ENCODE results near the gene MYMX. TPM values are rescaled to one million over a fixed set of nuclear protein-coding genes. Genes with fewer than 3 reads are reported as not detected.

The MYMX gene
- polyA plus RNA-seq, 1 donor from 2014 or later, result not detected

DNA sequence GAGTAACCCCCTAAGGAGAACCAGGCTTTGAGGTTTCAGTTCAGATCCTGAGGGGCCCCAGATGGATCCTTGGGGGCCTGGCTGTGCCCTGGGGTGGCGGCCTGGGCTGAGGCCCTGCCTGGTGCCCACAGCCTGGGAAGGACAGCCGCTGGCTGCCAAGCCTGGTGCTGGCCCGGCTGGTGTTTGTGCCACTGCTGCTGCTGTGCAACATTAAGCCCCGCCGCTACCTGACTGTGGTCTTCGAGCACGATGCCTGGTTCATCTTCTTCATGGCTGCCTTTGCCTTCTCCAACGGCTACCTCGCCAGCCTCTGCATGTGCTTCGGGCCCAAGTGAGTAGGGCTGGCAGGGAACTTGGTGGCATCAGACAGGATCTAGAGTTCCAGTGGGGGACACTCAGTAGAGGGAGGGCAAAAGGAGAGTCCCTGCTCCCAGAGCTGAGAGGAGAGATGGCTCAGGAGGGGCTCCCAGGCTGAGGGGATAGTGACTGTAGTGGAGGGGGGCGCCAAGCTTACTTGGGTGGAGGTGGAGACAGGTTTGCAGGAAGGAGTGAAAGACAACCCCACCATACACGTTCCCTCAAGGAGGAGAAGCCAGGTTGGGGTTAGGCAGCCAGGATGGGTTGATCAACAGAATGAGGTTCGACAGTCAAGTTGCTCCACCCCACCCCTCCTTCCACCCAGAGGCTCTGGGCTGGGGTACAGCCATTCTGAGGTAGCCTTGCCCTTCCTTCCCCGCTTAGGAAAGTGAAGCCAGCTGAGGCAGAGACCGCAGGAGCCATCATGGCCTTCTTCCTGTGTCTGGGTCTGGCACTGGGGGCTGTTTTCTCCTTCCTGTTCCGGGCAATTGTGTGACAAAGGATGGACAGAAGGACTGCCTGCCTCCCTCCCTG is 16.2 kb downstream of the MYMX start:
- H4K20me1 ChIP-seq (ENCODE audit: insufficient read depth), result no peaks in the 10 kb centered on the region
- no peak overlapping the region for H3K9ac ChIP-seq (ENCODE audit: low read length)
- H3K4me3 ChIP-seq (ENCODE audit: low read length), result no peak overlapping the region
- no peaks in the 10 kb centered on the region for H3K27me3 ChIP-seq (ENCODE audit: insufficient read depth, low read depth, low read length)
- no peaks in the 10 kb centered on the region for H3K36me3 ChIP-seq (ENCODE audit: insufficient read depth, low read length)
- TF ChIP-seq, protein P1, sequence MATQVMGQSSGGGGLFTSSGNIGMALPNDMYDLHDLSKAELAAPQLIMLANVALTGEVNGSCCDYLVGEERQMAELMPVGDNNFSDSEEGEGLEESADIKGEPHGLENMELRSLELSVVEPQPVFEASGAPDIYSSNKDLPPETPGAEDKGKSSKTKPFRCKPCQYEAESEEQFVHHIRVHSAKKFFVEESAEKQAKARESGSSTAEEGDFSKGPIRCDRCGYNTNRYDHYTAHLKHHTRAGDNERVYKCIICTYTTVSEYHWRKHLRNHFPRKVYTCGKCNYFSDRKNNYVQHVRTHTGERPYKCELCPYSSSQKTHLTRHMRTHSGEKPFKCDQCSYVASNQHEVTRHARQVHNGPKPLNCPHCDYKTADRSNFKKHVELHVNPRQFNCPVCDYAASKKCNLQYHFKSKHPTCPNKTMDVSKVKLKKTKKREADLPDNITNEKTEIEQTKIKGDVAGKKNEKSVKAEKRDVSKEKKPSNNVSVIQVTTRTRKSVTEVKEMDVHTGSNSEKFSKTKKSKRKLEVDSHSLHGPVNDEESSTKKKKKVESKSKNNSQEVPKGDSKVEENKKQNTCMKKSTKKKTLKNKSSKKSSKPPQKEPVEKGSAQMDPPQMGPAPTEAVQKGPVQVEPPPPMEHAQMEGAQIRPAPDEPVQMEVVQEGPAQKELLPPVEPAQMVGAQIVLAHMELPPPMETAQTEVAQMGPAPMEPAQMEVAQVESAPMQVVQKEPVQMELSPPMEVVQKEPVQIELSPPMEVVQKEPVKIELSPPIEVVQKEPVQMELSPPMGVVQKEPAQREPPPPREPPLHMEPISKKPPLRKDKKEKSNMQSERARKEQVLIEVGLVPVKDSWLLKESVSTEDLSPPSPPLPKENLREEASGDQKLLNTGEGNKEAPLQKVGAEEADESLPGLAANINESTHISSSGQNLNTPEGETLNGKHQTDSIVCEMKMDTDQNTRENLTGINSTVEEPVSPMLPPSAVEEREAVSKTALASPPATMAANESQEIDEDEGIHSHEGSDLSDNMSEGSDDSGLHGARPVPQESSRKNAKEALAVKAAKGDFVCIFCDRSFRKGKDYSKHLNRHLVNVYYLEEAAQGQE (IDR thresholded peaks at IDR 0.05; ENCODE audit: borderline replicate concordance), result no peak
- TF ChIP-seq RAD21 (conservative IDR thresholded peaks at IDR 0.05), result no peak
- TF ChIP-seq EP300 (conservative IDR thresholded peaks at IDR 0.05; ENCODE audit: poor library complexity, severe bottlenecking), result no peak
- no peak for TF ChIP-seq POLR2AphosphoS5 (IDR thresholded peaks at IDR 0.05)
- no peak for TF ChIP-seq MXI1 (conservative IDR thresholded peaks at IDR 0.05; ENCODE audit: poor library complexity, severe bottlenecking)
- TF ChIP-seq, protein P2, sequence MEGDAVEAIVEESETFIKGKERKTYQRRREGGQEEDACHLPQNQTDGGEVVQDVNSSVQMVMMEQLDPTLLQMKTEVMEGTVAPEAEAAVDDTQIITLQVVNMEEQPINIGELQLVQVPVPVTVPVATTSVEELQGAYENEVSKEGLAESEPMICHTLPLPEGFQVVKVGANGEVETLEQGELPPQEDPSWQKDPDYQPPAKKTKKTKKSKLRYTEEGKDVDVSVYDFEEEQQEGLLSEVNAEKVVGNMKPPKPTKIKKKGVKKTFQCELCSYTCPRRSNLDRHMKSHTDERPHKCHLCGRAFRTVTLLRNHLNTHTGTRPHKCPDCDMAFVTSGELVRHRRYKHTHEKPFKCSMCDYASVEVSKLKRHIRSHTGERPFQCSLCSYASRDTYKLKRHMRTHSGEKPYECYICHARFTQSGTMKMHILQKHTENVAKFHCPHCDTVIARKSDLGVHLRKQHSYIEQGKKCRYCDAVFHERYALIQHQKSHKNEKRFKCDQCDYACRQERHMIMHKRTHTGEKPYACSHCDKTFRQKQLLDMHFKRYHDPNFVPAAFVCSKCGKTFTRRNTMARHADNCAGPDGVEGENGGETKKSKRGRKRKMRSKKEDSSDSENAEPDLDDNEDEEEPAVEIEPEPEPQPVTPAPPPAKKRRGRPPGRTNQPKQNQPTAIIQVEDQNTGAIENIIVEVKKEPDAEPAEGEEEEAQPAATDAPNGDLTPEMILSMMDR (IDR thresholded peaks at IDR 0.05; ENCODE audit: poor library complexity, severe bottlenecking), result no peak
- TF ChIP-seq TAF1 (IDR thresholded peaks at IDR 0.05; ENCODE audit: low read depth), result no peak
- no peak for TF ChIP-seq SMC3 (conservative IDR thresholded peaks at IDR 0.05; ENCODE audit: poor library complexity)
- TF ChIP-seq EZH2 (IDR thresholded peaks at IDR 0.05; ENCODE audit: borderline replicate concordance, insufficient read depth, low read length, poor library complexity, severe bottlenecking), result no peak
- H3K4me2 ChIP-seq (ENCODE audit: low read length), result no peak overlapping the region
- no peaks in the 10 kb centered on the region for H3K9me2 ChIP-seq (ENCODE audit: insufficient read depth, low read length)
- H2AFZ ChIP-seq (ENCODE audit: low read depth, low read length), result no peak overlapping the region
- no peaks in the 10 kb centered on the region for H3F3A ChIP-seq (ENCODE audit: insufficient read depth, low read length, poor library complexity, severe bottlenecking)
- no peaks in the 10 kb centered on the region for H3K79me2 ChIP-seq (replicated peaks; ENCODE audit: insufficient read depth, low read length)
- H3K9me3 ChIP-seq (ENCODE audit: low read length), result no peaks in the 10 kb centered on the region
- H3K27ac ChIP-seq (ENCODE audit: low read length), result no peak overlapping the region

DNA sequence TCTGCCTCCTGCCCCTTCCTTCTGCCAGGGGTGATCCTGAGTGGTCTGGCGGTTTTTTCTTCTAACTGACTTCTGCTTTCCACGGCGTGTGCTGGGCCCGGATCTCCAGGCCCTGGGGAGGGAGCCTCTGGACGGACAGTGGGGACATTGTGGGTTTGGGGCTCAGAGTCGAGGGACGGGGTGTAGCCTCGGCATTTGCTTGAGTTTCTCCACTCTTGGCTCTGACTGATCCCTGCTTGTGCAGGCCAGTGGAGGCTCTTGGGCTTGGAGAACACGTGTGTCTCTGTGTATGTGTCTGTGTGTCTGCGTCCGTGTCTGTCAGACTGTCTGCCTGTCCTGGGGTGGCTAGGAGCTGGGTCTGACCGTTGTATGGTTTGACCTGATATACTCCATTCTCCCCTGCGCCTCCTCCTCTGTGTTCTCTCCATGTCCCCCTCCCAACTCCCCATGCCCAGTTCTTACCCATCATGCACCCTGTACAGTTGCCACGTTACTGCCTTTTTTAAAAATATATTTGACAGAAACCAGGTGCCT is 16.9 kb downstream of the MYMX start:
- no peaks in the 10 kb centered on the region for H3K9me3 ChIP-seq (ENCODE audit: low read length)
- H3K27ac ChIP-seq (ENCODE audit: low read length), result no peak overlapping the region
- no peak overlapping the region for H3K4me3 ChIP-seq (ENCODE audit: low read length)
- no peaks in the 10 kb centered on the region for H4K20me1 ChIP-seq (ENCODE audit: insufficient read depth)
- no peaks in the 10 kb centered on the region for H3K9me2 ChIP-seq (ENCODE audit: insufficient read depth, low read length)
- H3F3A ChIP-seq (ENCODE audit: insufficient read depth, low read length, poor library complexity, severe bottlenecking), result no peaks in the 10 kb centered on the region
- no peaks in the 10 kb centered on the region for H3K36me3 ChIP-seq (ENCODE audit: insufficient read depth, low read length)
- H3K9ac ChIP-seq (ENCODE audit: low read length), result no peak overlapping the region
- H3K4me2 ChIP-seq (ENCODE audit: low read length), result no peak overlapping the region
- no peak overlapping the region for H2AFZ ChIP-seq (ENCODE audit: low read depth, low read length)
- no peaks in the 10 kb centered on the region for H3K27me3 ChIP-seq (ENCODE audit: insufficient read depth, low read depth, low read length)
- TF ChIP-seq EP300 (conservative IDR thresholded peaks at IDR 0.05; ENCODE audit: poor library complexity, severe bottlenecking), result no peak
- no peak for TF ChIP-seq RAD21 (conservative IDR thresholded peaks at IDR 0.05)
- no peak for TF ChIP-seq EZH2 (IDR thresholded peaks at IDR 0.05; ENCODE audit: borderline replicate concordance, insufficient read depth, low read length, poor library complexity, severe bottlenecking)
- no peak for TF ChIP-seq POLR2AphosphoS5 (IDR thresholded peaks at IDR 0.05)
- no peak for TF ChIP-seq SMC3 (conservative IDR thresholded peaks at IDR 0.05; ENCODE audit: poor library complexity)
- TF ChIP-seq, protein P1 (IDR thresholded peaks at IDR 0.05; ENCODE audit: borderline replicate concordance), result no peak
- TF ChIP-seq MXI1 (conservative IDR thresholded peaks at IDR 0.05; ENCODE audit: poor library complexity, severe bottlenecking), result no peak
- TF ChIP-seq, protein P2 (IDR thresholded peaks at IDR 0.05; ENCODE audit: poor library complexity, severe bottlenecking), result no peak
- TF ChIP-seq TAF1 (IDR thresholded peaks at IDR 0.05; ENCODE audit: low read depth), result no peak
- H3K79me2 ChIP-seq (replicated peaks; ENCODE audit: insufficient read depth, low read length), result no peaks in the 10 kb centered on the region

Data from neural cell (in vitro differentiated cells).